PFSK-1 (cell line): ENCODE measurements around the gene OPTC.

ENCODE experiments used
- FOXP2 ChIP-seq: optimal IDR thresholded peaks from 2 replicates; pipeline ENCODE3; 2011; ENCODE audit warnings: borderline replicate concordance, control low read depth, inconsistent platforms; ENCODE audit not compliant: insufficient read depth; ENCODE audit errors: extremely low read length, extremely low read depth
- POLR2AphosphoS5 ChIP-seq: IDR thresholded peaks from 2 replicates; pipeline ENCODE4 v1.6.1; 2012; ENCODE audit warnings: low read depth, mild to moderate bottlenecking, control low read depth, low read length, moderate library complexity
- SIN3A ChIP-seq: IDR thresholded peaks from 2 replicates; pipeline ENCODE4 v1.6.1; 2012; ENCODE audit warnings: mild to moderate bottlenecking, low read length, moderate library complexity, borderline replicate concordance; ENCODE audit not compliant: insufficient read depth
- TAF1 ChIP-seq: IDR thresholded peaks from 2 replicates; pipeline ENCODE4 v1.6.1; 2012; ENCODE audit warnings: low read length, control low read depth, borderline replicate concordance; ENCODE audit not compliant: insufficient read depth
- TF ChIP-seq, protein P1 (sequence below), 2 experiments: IDR thresholded peaks; 2 replicates each; pipeline versions ENCODE4 v1.6.1 to v1.8.0; 2011 to 2012; ENCODE audit warnings: low read depth in 2 of 2, low read length in 2 of 2, control low read depth in 1 of 2, inconsistent platforms in 1 of 2, mild to moderate bottlenecking in 1 of 2, moderate library complexity in 1 of 2; ENCODE audit not compliant: insufficient read depth in 1 of 2

DNA sequence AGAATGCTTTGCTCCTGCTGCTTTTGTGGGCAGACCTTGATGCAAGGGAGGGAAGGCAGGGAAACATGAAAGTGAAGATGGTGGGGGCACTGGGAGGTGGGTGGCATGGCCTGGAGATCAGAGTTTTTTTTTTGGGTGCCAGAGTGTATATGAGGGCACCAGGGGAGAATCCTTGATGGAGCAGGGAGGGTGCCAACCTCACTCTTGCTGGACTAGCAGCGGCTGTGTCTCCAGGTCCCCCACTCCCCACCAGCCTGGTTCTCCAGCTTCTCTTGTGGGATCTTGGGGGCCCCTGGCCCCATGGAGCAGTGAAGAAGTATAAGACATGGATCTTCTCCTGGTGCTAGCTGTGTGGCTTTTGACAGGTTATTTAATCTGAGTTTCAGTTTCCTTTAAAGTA is 31.8 kb upstream of the OPTC start:
- TF ChIP-seq, protein P1, sequence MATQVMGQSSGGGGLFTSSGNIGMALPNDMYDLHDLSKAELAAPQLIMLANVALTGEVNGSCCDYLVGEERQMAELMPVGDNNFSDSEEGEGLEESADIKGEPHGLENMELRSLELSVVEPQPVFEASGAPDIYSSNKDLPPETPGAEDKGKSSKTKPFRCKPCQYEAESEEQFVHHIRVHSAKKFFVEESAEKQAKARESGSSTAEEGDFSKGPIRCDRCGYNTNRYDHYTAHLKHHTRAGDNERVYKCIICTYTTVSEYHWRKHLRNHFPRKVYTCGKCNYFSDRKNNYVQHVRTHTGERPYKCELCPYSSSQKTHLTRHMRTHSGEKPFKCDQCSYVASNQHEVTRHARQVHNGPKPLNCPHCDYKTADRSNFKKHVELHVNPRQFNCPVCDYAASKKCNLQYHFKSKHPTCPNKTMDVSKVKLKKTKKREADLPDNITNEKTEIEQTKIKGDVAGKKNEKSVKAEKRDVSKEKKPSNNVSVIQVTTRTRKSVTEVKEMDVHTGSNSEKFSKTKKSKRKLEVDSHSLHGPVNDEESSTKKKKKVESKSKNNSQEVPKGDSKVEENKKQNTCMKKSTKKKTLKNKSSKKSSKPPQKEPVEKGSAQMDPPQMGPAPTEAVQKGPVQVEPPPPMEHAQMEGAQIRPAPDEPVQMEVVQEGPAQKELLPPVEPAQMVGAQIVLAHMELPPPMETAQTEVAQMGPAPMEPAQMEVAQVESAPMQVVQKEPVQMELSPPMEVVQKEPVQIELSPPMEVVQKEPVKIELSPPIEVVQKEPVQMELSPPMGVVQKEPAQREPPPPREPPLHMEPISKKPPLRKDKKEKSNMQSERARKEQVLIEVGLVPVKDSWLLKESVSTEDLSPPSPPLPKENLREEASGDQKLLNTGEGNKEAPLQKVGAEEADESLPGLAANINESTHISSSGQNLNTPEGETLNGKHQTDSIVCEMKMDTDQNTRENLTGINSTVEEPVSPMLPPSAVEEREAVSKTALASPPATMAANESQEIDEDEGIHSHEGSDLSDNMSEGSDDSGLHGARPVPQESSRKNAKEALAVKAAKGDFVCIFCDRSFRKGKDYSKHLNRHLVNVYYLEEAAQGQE (IDR thresholded peaks at IDR 0.05; ENCODE audit: insufficient read depth in 1 of 2, low read depth in 2 of 2, low read length in 2 of 2), result no peak
- TF ChIP-seq POLR2AphosphoS5 (no peak), TAF1 (no peak), SIN3A (no peak), FOXP2 (no peak)
